HCT116 (cell line): ENCODE results near the gene ERC2. TPM values are rescaled to one million over a fixed set of nuclear protein-coding genes. Genes with fewer than 3 reads are reported as not detected.

Source experiments
- ATAC-seq: fragments of 200-7000 bp; cut with Tn5 transposase; 2 replicates; pipeline ENCODE4 v1.9.1; 2020; ENCODE audit warnings: mild to moderate bottlenecking, moderate library complexity
- BruUV-seq: library from RNA; stranded (reverse); fragments of 400-500 nt; replicated peaks from 2 replicates; lab custom pipeline; 2021; lab: Mats Ljungman, UMichigan
- CTCF ChIA-PET: fragments of 300-600 bp; sonication (Branson Sonifier 250); formaldehyde crosslinking; loops from one replicate; lab custom pipeline; 2021; ENCODE audit warnings: antibody characterized with exemption; lab: Charles Lee
- POLR2A ChIA-PET: fragments of 300-600, 350-600 bp; sonication (Branson Sonifier 250); formaldehyde crosslinking; loops from one replicate; lab custom pipeline; 2021; ENCODE audit warnings: antibody characterized with exemption; lab: Charles Lee
- RAD21 ChIA-PET, 2 experiments: fragments of 300-600 bp; sonication (Branson Sonifier 250); formaldehyde crosslinking; loops; one replicate each; lab custom pipeline; 2023; ENCODE audit warnings: low total read pairs in 2 of 2; ENCODE audit not compliant: uncharacterized antibody in 2 of 2, unreplicated experiment in 2 of 2, low non-redundant PET in 1 of 2; lab: Charles Lee
- DNase-seq: peaks from one replicate; pipeline ENCODE4 v3.0.0-alpha.2; 2010; ENCODE audit warnings: low read depth, low spot score
- H2AFZ ChIP-seq: fragments of 200-600 bp; shearing (Covaris generic), sonication (generic); 2 replicates; pipeline ENCODE4 v1.6.1; 2017; ENCODE audit warnings: low read depth, mixed run types, mixed read lengths, antibody characterized with exemption, low read length; ENCODE audit not compliant: poor library complexity, severe bottlenecking
- H3K27ac ChIP-seq: 2 replicates; pipeline ENCODE4 v1.5.1; 2012; ENCODE audit warnings: low read depth, low read length
- H3K27me3 ChIP-seq: fragments of 200-600 bp; sonication (generic); 2 replicates; pipeline ENCODE4 v1.6.1; 2016; ENCODE audit warnings: mixed run types, low read length, mixed read lengths; ENCODE audit not compliant: insufficient read depth
- H3K36me3 ChIP-seq, 2 experiments: fragments of 200-500 bp in 1 of 2; fragments of 200-600 bp in 1 of 2; sonication (Bioruptor generic) in 1 of 2; sonication (generic) in 1 of 2; 2 replicates each; pipeline versions ENCODE4 v1.5.1 to v1.6.1; 2014 to 2016; ENCODE audit warnings: low read length in 2 of 2, inconsistent platforms in 1 of 2, mixed read lengths in 1 of 2, mixed run types in 1 of 2; ENCODE audit not compliant: insufficient read depth in 2 of 2, control insufficient read depth in 1 of 2
- H3K4me1 ChIP-seq, 2 experiments: fragments of 200-600 bp in 1 of 2; sonication (generic) in 1 of 2; 2 replicates each; pipeline versions ENCODE4 v1.5.1 to v1.6.1; 2012 to 2017; ENCODE audit warnings: low read length in 2 of 2, inconsistent platforms in 1 of 2, mild to moderate bottlenecking in 1 of 2, mixed read lengths in 1 of 2, mixed run types in 1 of 2, moderate library complexity in 1 of 2; ENCODE audit not compliant: insufficient read depth in 2 of 2, control insufficient read depth in 1 of 2
- H3K4me2 ChIP-seq: fragments of 200-600 bp; sonication (generic); 2 replicates; pipeline ENCODE4 v1.6.1; 2017; ENCODE audit warnings: mixed run types, low read length, mixed read lengths
- H3K4me3 ChIP-seq, 2 experiments: fragments of 200-600 bp in 1 of 2; sonication (generic) in 1 of 2; replicated peaks in 1 of 2; 2 replicates each; pipeline ENCODE4 v1.5.1; 2011 to 2016; ENCODE audit warnings: low read length in 2 of 2, control low read depth in 1 of 2, low read depth in 1 of 2, mild to moderate bottlenecking in 1 of 2, mixed read lengths in 1 of 2, mixed run types in 1 of 2
- H3K79me2 ChIP-seq: fragments of 200-600 bp; sonication (generic); 2 replicates; pipeline ENCODE4 v1.6.1; 2017; ENCODE audit warnings: mild to moderate bottlenecking, mixed run types, low read length, moderate library complexity, mixed read lengths; ENCODE audit not compliant: insufficient read depth
- H3K9ac ChIP-seq: fragments of 200-600 bp; sonication (generic); 2 replicates; pipeline ENCODE4 v1.6.1; 2016; ENCODE audit warnings: low read length, mixed read lengths
- H3K9me2 ChIP-seq: fragments of 200-600 bp; sonication (generic), shearing (Covaris generic); 2 replicates; pipeline ENCODE4 v1.6.1; 2017; ENCODE audit warnings: mixed run types, mild to moderate bottlenecking, moderate library complexity; ENCODE audit not compliant: insufficient read depth
- H3K9me3 ChIP-seq, 2 experiments: fragments of 200-500 bp in 1 of 2; fragments of 200-600 bp in 1 of 2; sonication (Bioruptor generic) in 1 of 2; sonication (generic) in 1 of 2; 2 replicates each; pipeline ENCODE4 v1.6.1; 2014 to 2017; ENCODE audit warnings: low read length in 2 of 2, mixed read lengths in 2 of 2, inconsistent platforms in 1 of 2, low read depth in 1 of 2, mild to moderate bottlenecking in 1 of 2, mixed run types in 1 of 2, moderate library complexity in 1 of 2; ENCODE audit not compliant: control insufficient read depth in 1 of 2, insufficient read depth in 1 of 2
- H4K20me1 ChIP-seq: fragments of 200-600 bp; sonication (generic), shearing (Covaris generic); 2 replicates; pipeline ENCODE4 v1.6.1; 2017; ENCODE audit warnings: mixed run types, mild to moderate bottlenecking, moderate library complexity; ENCODE audit not compliant: insufficient read depth
- CBX3 ChIP-seq: IDR thresholded peaks from 2 replicates; pipeline ENCODE4 v1.6.1; 2012; ENCODE audit warnings: low read depth
- CEBPB ChIP-seq: IDR thresholded peaks from 2 replicates; pipeline ENCODE4 v1.6.1; 2012; ENCODE audit warnings: low read depth
- EGR1 ChIP-seq: IDR thresholded peaks from 2 replicates; pipeline ENCODE4 v1.6.1; 2012; ENCODE audit warnings: low read depth
- ELF1 ChIP-seq: IDR thresholded peaks from 2 replicates; pipeline ENCODE4 v1.6.1; 2012; ENCODE audit warnings: low read depth, borderline replicate concordance
- EZH2 ChIP-seq: fragments of 200-600 bp; sonication (generic); IDR thresholded peaks from 2 replicates; pipeline ENCODE4 v1.6.1; 2017; ENCODE audit warnings: antibody characterized with exemption, mixed run types
- EZH2phosphoT487 ChIP-seq: fragments of 200-600 bp; IDR thresholded peaks from 2 replicates; pipeline ENCODE4 v1.6.1; 2018; ENCODE audit warnings: antibody characterized with exemption, borderline replicate concordance
- JUND ChIP-seq: IDR thresholded peaks from 2 replicates; pipeline ENCODE4 v1.6.1; 2012
- POLR2A ChIP-seq: IDR thresholded peaks from 2 replicates; pipeline ENCODE4 v1.7.0; 2011; ENCODE audit warnings: borderline replicate concordance; ENCODE audit not compliant: insufficient read depth, insufficient read length; ENCODE audit errors: extremely low read depth
- POLR2AphosphoS5 ChIP-seq: IDR thresholded peaks from 2 replicates; pipeline ENCODE4 v1.6.1; 2011; ENCODE audit warnings: mild to moderate bottlenecking, low read depth, low read length, moderate library complexity
- RAD21 ChIP-seq: IDR thresholded peaks from 2 replicates; pipeline ENCODE4 v1.6.1; 2012; ENCODE audit warnings: low read depth, mild to moderate bottlenecking
- YY1 ChIP-seq: IDR thresholded peaks from 2 replicates; pipeline ENCODE4 v1.6.1; 2011; ENCODE audit warnings: low read length, low read depth, moderate library complexity, mild to moderate bottlenecking; ENCODE audit not compliant: insufficient replicate concordance; ENCODE audit errors: extremely low read depth
- ZNF274 ChIP-seq: fragments of 200-500 bp; sonication (Bioruptor generic); IDR thresholded peaks from 2 replicates; pipeline ENCODE4 v1.6.1; 2014; ENCODE audit warnings: mild to moderate bottlenecking, low read depth, low read length, inconsistent platforms
- intact Hi-C: fragments of 100-400 bp; cut with micrococcal nuclease; formaldehyde crosslinking; loops from 2 replicates; pipeline ENCODE4 v1.10.0; 2022
- total RNA-seq: library from RNA; stranded (reverse); gene quantifications from one replicate; pipeline ENCODE4 v1.2.1, GENCODE V29; 2021; ENCODE audit not compliant: unreplicated experiment
- TF ChIP-seq, protein P1 (sequence below): IDR thresholded peaks from 2 replicates; pipeline ENCODE4 v1.6.1; 2012
- TF ChIP-seq, protein P2 (sequence below), 3 experiments: fragments of 200-600 bp in 1 of 3; sonication (generic) in 1 of 3; IDR thresholded peaks in 2 of 3; conservative IDR thresholded peaks in 1 of 3; 2 replicates each; pipeline ENCODE4 v1.5.1; 2012 to 2017; ENCODE audit warnings: low read depth in 2 of 3, low read length in 2 of 3, antibody characterized with exemption in 1 of 3, borderline replicate concordance in 1 of 3, control low read depth in 1 of 3, mild to moderate bottlenecking in 1 of 3, mixed read lengths in 1 of 3, mixed run types in 1 of 3, moderate library complexity in 1 of 3; ENCODE audit not compliant: insufficient read depth in 1 of 3
- TF ChIP-seq, protein P3 (sequence below): IDR thresholded peaks from 2 replicates; pipeline ENCODE4 v1.6.1; 2012
- TF ChIP-seq, protein P4 (sequence below): IDR thresholded peaks from 2 replicates; pipeline ENCODE4 v1.6.1; 2011; ENCODE audit warnings: mild to moderate bottlenecking, low read length, moderate library complexity; ENCODE audit not compliant: insufficient replicate concordance; ENCODE audit errors: extremely low read depth
- TF ChIP-seq, protein P5 (sequence below): IDR thresholded peaks from 2 replicates; pipeline ENCODE4 v1.6.1; 2012; ENCODE audit warnings: low read depth

The ERC2 gene
- total RNA-seq, 1 experiment from 2014 or later, result not detected

DNA sequence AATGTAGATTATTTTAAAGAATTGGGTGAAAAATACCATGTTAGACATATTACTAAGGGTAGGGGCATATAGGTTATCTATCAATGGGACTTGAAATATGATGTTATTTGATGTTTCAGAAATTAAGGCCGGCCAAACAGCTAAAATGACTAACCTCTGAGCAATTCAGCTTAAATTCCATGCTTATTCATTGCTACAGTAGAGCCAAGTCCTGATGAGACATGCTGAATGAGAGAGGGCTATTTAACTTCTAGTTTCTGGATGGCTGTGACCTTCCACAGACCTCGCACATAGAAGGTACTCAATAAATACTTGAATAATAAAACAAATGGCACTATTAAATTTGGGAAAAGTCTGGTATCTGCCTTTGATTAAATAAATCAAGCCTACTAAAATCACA is 805.6 kb downstream of the ERC2 start (continued):
- TF ChIP-seq JUND (no peak), EZH2 (no peak), POLR2AphosphoS5 (no peak), EZH2phosphoT487 (no peak), CEBPB (no peak), YY1 (no peak), ZNF274 (no peak)
- TF ChIP-seq, protein P1, sequence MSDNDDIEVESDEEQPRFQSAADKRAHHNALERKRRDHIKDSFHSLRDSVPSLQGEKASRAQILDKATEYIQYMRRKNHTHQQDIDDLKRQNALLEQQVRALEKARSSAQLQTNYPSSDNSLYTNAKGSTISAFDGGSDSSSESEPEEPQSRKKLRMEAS, result no peak

DNA sequence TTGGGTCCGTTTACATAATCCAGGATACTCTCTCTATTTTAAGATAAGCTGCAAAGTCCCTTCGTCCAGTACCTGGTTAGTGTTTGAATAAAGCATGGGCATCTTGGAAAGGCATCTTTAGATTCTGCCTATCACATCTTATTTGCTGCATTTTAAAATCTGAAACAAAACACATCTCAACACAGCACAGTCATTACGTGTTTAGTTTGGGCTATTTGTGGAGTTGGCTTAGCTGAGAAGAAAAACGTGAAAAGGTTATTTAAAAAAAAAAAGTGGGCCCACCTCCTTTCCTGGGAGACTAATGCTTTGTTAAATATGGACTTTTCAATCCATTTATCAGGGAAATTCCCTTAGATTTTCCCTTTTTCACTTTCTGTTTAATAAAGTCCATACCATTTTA is 806.7 kb downstream of the ERC2 start:
- H3K4me3 ChIP-seq, result no peak overlapping the region
- intact Hi-C loops, result no loop called here
- H3K4me1 ChIP-seq, result no peaks in the 10 kb centered on the region
- H3K9me3 ChIP-seq, result peaks cover 0 to 8% of the 10 kb centered on the region in 2 experiments; a peak in 2 of 4 replicates
- H3K27me3 ChIP-seq, result no peaks in the 10 kb centered on the region
- no TSS peak for BruUV-seq
- H3K9ac ChIP-seq, result no peak overlapping the region
- no peaks in the 10 kb centered on the region for H3K36me3 ChIP-seq
- DNase-seq, result no peak
- POLR2A ChIA-PET, result no interaction called here
- TF ChIP-seq RAD21, result no peak
- TF ChIP-seq EGR1, result no peak
- TF ChIP-seq, protein P2, sequence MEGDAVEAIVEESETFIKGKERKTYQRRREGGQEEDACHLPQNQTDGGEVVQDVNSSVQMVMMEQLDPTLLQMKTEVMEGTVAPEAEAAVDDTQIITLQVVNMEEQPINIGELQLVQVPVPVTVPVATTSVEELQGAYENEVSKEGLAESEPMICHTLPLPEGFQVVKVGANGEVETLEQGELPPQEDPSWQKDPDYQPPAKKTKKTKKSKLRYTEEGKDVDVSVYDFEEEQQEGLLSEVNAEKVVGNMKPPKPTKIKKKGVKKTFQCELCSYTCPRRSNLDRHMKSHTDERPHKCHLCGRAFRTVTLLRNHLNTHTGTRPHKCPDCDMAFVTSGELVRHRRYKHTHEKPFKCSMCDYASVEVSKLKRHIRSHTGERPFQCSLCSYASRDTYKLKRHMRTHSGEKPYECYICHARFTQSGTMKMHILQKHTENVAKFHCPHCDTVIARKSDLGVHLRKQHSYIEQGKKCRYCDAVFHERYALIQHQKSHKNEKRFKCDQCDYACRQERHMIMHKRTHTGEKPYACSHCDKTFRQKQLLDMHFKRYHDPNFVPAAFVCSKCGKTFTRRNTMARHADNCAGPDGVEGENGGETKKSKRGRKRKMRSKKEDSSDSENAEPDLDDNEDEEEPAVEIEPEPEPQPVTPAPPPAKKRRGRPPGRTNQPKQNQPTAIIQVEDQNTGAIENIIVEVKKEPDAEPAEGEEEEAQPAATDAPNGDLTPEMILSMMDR (IDR thresholded peaks at IDR 0.05 in 2 of 3, conservative IDR thresholded peaks at IDR 0.05 in 1 of 3; ENCODE audit: borderline replicate concordance in 1 of 3, insufficient read depth in 1 of 3, low read depth in 2 of 3, low read length in 2 of 3), result no peak
- TF ChIP-seq, protein P3, sequence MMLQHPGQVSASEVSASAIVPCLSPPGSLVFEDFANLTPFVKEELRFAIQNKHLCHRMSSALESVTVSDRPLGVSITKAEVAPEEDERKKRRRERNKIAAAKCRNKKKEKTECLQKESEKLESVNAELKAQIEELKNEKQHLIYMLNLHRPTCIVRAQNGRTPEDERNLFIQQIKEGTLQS, result no peak
- TF ChIP-seq POLR2A, result no peak
- TF ChIP-seq, protein P1, result no peak
- TF ChIP-seq CBX3, result no peak
- TF ChIP-seq ZNF274, result no peak
- TF ChIP-seq ELF1, result no peak
- TF ChIP-seq, protein P4, sequence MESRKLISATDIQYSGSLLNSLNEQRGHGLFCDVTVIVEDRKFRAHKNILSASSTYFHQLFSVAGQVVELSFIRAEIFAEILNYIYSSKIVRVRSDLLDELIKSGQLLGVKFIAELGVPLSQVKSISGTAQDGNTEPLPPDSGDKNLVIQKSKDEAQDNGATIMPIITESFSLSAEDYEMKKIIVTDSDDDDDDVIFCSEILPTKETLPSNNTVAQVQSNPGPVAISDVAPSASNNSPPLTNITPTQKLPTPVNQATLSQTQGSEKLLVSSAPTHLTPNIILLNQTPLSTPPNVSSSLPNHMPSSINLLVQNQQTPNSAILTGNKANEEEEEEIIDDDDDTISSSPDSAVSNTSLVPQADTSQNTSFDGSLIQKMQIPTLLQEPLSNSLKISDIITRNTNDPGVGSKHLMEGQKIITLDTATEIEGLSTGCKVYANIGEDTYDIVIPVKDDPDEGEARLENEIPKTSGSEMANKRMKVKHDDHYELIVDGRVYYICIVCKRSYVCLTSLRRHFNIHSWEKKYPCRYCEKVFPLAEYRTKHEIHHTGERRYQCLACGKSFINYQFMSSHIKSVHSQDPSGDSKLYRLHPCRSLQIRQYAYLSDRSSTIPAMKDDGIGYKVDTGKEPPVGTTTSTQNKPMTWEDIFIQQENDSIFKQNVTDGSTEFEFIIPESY, result no peak
- TF ChIP-seq, protein P5, sequence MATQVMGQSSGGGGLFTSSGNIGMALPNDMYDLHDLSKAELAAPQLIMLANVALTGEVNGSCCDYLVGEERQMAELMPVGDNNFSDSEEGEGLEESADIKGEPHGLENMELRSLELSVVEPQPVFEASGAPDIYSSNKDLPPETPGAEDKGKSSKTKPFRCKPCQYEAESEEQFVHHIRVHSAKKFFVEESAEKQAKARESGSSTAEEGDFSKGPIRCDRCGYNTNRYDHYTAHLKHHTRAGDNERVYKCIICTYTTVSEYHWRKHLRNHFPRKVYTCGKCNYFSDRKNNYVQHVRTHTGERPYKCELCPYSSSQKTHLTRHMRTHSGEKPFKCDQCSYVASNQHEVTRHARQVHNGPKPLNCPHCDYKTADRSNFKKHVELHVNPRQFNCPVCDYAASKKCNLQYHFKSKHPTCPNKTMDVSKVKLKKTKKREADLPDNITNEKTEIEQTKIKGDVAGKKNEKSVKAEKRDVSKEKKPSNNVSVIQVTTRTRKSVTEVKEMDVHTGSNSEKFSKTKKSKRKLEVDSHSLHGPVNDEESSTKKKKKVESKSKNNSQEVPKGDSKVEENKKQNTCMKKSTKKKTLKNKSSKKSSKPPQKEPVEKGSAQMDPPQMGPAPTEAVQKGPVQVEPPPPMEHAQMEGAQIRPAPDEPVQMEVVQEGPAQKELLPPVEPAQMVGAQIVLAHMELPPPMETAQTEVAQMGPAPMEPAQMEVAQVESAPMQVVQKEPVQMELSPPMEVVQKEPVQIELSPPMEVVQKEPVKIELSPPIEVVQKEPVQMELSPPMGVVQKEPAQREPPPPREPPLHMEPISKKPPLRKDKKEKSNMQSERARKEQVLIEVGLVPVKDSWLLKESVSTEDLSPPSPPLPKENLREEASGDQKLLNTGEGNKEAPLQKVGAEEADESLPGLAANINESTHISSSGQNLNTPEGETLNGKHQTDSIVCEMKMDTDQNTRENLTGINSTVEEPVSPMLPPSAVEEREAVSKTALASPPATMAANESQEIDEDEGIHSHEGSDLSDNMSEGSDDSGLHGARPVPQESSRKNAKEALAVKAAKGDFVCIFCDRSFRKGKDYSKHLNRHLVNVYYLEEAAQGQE, result no peak
- TF ChIP-seq EZH2, result no peak
- no peak for TF ChIP-seq CEBPB
- no peak overlapping the region for H3K4me2 ChIP-seq
- RAD21 ChIA-PET, result no interaction called here
- no peak overlapping the region for H2AFZ ChIP-seq
- no peak overlapping the region for H3K27ac ChIP-seq
- H3K9me2 ChIP-seq, result no peaks in the 10 kb centered on the region
- CTCF ChIA-PET, result no interaction called here
- no peak for ATAC-seq
- no peaks in the 10 kb centered on the region for H4K20me1 ChIP-seq
- H3K79me2 ChIP-seq, result no peaks in the 10 kb centered on the region
